ENCODE data around the gene DTNB. TPM values are rescaled to one million over a fixed set of nuclear protein-coding genes. Genes with fewer than 3 reads are reported as not detected.

DTNB gene
- total RNA-seq, 1 donor, result 18.3 TPM

DNA sequence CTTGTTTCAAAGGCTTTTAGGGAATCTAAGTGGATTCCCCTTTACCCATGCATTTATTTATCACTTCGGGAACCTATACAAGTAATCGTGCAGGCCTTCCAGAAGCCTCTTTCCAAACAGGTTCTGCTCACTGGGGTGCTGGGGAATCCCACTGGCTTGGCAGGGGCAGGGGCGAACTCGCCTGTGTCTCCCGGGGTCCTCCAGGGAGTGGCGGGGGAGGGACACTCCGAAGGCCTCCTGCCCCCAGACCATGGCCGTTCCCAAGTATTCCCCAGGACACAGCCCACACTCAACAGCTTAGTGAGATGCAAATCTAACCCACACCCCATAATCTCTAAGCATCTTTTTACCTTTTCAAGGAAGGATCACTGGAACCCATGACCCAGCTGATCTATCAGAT, 338.2 kb downstream of the DTNB start:
- Histone ChIP-seq H3K27me3 (ENCODE audit: insufficient read depth, low read length) (no peaks in the 10 kb centered on the region), H3K9me3 (ENCODE audit: low read depth, low read length) (no peaks in the 10 kb centered on the region), H3K4me3 (ENCODE audit: low read length) (no peak overlapping the region), H3K4me1 (ENCODE audit: insufficient read depth, low read length) (peaks cover 44% of the 10 kb centered on the region)

DNA sequence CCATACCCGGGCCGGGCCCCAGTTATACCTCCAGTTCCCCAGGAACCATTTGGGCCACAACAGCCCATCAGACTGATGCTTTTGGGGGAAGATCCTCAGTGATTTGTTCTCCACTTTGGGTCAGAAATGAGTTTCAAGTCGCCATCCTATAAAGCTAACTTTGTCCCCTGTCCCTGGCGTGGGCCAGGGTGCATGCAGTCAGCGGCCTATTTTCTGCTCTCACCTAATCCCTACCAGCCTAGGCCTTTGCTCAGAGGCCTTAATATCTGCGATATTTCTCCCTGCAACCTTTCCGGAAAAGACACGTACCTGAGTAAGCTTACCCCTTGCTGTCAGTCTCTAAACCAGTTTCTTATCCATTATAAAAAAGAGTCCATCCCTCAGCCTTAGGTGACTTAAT, 338.9 kb downstream of the DTNB start:
- Histone ChIP-seq H3K4me1 (ENCODE audit: insufficient read depth, low read length) (peaks cover 38% of the 10 kb centered on the region), H3K4me3 (ENCODE audit: low read length) (no peak overlapping the region), H3K27me3 (ENCODE audit: insufficient read depth, low read length) (no peaks in the 10 kb centered on the region), H3K9me3 (ENCODE audit: low read depth, low read length) (no peaks in the 10 kb centered on the region)

DNA sequence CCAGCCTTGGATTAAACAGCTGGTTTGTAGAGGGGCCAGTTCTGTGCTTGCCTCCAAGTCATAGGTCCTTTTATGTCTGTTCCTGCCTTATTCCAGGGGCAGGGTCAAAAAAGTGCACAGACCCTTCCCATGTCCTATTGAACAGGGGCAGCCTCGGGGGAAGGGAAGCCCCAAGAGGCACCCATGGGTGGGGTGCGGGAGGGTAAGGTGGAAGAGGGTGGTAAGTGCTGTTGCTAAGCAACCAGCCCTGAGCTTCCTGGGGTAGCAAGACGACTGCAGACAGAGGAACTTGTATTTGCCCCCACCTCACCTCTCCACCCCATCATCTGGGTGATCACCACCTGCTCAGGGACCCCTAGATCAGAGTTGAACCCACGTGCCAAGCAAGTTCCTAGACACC, 339.4 kb downstream of the DTNB start:
- H3K4me1 ChIP-seq (ENCODE audit: insufficient read depth, low read length), result peaks cover 38% of the 10 kb centered on the region

DNA sequence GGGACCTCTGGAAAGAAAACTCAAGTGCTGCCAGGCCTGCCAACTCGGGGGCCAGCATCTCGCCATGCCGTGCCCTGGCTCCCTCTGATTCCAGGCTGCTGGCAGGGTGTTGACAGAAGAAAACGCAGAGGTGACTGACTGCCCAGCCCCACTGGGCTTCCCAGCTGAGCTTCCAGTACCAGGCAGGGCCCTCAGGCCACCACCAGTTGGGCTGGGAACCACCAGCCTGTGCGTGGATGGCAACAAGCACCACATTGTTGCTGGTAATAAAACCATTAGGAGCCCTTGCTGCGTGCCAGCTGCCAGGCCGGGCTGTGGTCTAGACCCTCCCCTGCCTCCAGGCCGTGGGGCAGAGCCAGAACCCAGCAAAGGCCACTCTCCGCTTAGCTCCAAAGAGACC, 340.8 kb downstream of the DTNB start:
- no peak overlapping the region for H3K4me3 ChIP-seq (ENCODE audit: low read length)
- H3K9me3 ChIP-seq (ENCODE audit: low read depth, low read length), result no peaks in the 10 kb centered on the region
- H3K27me3 ChIP-seq (ENCODE audit: insufficient read depth, low read length), result no peaks in the 10 kb centered on the region
- H3K4me1 ChIP-seq (ENCODE audit: insufficient read depth, low read length), result peaks cover 35% of the 10 kb centered on the region

More for the DNA sequence above, 339.4 kb downstream of the DTNB start:
- Histone ChIP-seq H3K4me3 (ENCODE audit: low read length) (no peak overlapping the region), H3K9me3 (ENCODE audit: low read depth, low read length) (no peaks in the 10 kb centered on the region), H3K27me3 (ENCODE audit: insufficient read depth, low read length) (no peaks in the 10 kb centered on the region)

DNA sequence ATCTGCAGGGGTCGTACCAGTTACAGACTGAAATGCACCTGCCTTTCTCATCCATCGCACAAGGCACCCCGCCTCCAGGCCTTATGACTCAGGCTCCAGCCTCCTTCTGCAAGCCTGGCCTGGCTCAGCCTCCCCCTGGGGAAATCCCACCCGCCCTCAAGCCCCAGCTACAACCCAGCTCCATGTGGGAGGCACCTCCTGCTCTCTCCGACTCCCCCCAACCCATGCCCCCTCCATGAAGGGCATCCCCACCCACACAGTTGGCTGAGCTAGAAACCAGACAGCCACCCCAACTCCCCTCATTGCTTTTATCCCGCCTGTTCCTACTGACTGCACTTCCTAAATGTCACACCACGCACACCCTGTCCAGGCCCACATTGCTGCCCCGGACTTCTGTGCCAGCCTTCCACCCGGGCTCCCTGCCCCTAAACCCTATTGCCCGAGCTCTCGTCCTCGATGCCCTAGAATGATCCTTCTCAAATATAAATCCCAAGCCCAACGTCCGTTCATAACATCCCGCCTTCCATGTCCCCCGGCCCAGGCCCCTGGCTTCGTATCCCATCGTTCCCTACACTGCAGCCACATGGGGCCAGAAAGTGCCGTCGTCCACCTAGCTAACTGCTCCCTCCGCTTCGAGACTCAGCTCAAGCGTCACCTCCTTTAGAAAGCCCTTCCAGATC, 341.6 kb downstream of the DTNB start:
- Histone ChIP-seq H3K27me3 (ENCODE audit: insufficient read depth, low read length) (no peaks in the 10 kb centered on the region), H3K9me3 (ENCODE audit: low read depth, low read length) (no peaks in the 10 kb centered on the region), H3K4me1 (ENCODE audit: insufficient read depth, low read length) (peaks cover 28% of the 10 kb centered on the region), H3K4me3 (ENCODE audit: low read length) (no peak overlapping the region)

DNA sequence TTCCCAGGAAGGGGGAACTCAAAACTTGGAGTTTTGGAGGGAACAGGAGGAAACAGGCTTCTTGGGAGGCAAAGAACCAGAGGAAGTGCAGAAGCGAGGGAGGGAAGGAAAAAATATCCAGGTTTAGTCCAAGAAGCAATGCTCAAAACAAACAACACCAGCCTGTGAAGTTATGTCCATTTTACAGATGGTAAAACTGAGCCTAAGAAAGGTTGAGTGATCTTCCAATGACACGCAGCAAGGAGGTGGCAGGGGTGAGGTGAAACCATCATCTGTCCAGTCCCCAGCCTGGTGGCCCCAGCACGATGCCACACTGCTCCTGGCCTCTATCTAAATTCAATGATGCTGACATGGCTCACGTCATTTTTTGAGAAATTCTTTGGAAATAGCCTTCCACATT, 342.4 kb downstream of the DTNB start:
- H3K9me3 ChIP-seq (ENCODE audit: low read depth, low read length), result no peaks in the 10 kb centered on the region
- H3K27me3 ChIP-seq (ENCODE audit: insufficient read depth, low read length), result no peaks in the 10 kb centered on the region
- H3K4me1 ChIP-seq (ENCODE audit: insufficient read depth, low read length), result peaks cover 21% of the 10 kb centered on the region
- no peak overlapping the region for H3K4me3 ChIP-seq (ENCODE audit: low read length)

DNA sequence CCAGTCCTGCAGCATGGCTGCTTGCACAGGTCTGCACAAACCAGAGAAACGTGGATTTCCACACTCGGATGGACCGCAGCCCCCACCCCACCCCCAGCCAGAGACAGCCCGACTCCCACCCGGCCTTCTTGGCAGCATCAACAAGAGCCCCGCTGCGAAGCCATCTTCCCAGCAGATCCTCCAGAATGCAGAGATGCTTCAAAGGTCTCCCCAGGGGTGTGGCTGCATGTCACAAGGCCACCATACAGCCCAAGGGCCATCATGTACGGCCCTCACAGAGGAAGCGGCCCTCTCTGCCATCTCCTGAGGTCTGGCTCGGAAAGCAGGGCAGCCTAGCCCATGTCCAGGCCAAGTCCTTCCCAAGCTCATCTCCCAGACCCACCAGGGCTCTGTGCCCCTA, 343.1 kb downstream of the DTNB start:
- peaks cover 15% of the 10 kb centered on the region for H3K4me1 ChIP-seq (ENCODE audit: insufficient read depth, low read length)
- H3K27me3 ChIP-seq (ENCODE audit: insufficient read depth, low read length), result no peaks in the 10 kb centered on the region
- no peaks in the 10 kb centered on the region for H3K9me3 ChIP-seq (ENCODE audit: low read depth, low read length)
- H3K4me3 ChIP-seq (ENCODE audit: low read length), result no peak overlapping the region

DNA sequence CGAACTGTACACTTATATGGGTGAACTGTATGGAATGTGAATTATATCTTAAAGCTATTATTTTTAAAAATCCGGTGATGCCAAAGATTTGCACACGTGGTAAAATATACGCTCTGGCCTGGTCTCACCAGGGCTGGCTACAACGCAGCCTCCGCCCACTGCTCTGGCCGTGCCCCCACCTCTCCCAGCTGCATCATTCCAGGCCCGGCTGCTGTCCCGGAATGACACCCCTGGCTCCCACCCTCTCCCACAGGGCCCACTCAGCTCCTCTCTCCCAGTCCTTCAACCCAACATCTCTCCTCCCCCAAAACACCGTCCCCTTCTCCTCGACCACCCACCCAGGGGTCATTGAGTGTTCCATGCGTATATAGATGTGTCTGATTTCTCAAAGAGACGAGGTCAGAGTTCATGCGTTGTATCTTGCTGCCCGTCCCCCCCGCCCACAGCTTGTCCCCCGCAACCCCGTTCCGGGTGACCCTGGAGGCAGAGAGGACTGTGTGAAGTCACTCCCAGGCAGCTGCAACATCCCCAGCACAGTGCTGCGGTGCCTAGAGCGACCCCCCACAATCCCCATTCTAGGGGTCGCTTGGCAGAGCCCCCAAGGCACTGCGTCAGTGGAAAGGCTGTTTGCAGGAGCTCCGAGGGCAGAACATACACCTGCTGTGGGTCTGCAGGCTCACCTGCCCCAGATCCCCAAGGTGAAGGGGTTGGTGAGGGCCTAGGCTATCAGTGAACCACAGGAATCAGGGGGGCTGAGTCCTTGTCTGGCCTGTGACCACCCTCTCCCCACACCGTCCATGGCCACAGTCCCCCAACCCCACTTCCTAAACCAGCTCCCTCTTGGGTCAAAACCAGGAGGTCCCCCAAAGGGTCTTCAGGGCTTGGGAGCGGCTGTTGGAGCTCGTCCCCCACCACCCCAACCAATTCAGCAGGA, 345.0 kb downstream of the DTNB start:
- Histone ChIP-seq H3K9me3 (ENCODE audit: low read depth, low read length) (no peaks in the 10 kb centered on the region), H3K4me1 (ENCODE audit: insufficient read depth, low read length) (peaks cover 5% of the 10 kb centered on the region), H3K4me3 (ENCODE audit: low read length) (no peak overlapping the region), H3K27me3 (ENCODE audit: insufficient read depth, low read length) (no peaks in the 10 kb centered on the region)

Other genes with a start within 250 kb of the DTNB start
- 4.4 TPM for gene ASXL2, start 204.9 kb upstream of the DTNB start, total RNA-seq